Dendritic cell treated with granulocyte-macrophage colony-stimulating factor and Interleukin-4, amounts not matched to agents 40 ng/mL and 50 ng/mL, for 4 days (primary cell): ENCODE data around the gene FAAP100.

Experiments
- H3K27ac Mint-ChIP-seq: one replicate; pipeline ENCODE4 v1.8.0; 2022; ENCODE audit warnings: mild to moderate bottlenecking, mixed read lengths
- H3K27me3 Mint-ChIP-seq: one replicate; pipeline ENCODE4 v1.8.0; 2022; ENCODE audit warnings: mild to moderate bottlenecking, mixed read lengths
- H3K36me3 Mint-ChIP-seq: one replicate; pipeline ENCODE4 v1.8.0; 2022; ENCODE audit warnings: low read depth, mixed read lengths
- H3K4me1 Mint-ChIP-seq: one replicate; pipeline ENCODE4 v1.8.0; 2022; ENCODE audit warnings: low read depth, mixed read lengths
- H3K4me3 Mint-ChIP-seq: one replicate; pipeline ENCODE4 v1.8.0; 2022; ENCODE audit warnings: mild to moderate bottlenecking, moderate library complexity, mixed read lengths
- H3K9me3 Mint-ChIP-seq: one replicate; pipeline ENCODE4 v1.8.0; 2022; ENCODE audit warnings: mixed read lengths
- intact Hi-C: fragments of 100-400 bp; cut with micrococcal nuclease; formaldehyde crosslinking; loops from one replicate; pipeline ENCODE4 v1.15.0; 2022

FAAP100 gene

DNA sequence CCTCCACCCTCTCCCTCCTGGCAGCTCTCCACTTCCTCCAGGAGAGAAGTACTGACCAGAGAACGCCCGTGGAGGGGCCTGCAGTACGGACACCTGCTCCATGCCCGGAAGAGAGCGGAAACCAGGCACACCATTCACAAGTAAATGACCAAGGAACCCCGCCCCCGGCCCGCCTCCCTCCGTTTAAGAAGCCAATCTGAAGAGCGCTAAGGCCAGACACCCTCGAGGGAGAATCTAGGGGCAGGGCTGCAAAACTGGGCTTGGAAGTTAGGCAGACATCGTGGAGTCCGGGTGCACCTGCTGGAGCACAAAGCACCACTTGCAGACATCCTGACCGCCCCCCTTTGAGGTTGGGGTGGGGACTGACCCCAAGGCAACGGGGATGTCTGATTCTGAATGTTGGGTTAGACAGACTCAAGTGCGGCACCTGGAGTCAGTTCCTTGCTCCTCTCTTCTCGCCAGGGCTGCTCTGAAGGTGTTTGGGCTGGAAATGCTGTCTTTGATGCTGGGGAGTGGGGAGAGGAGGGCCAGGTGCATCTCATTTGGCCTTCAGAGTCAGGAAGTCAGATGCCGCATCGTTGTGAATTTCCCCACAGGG is 964 bp upstream of the FAAP100 start:
- Mint-ChIP-seq H3K4me1 (peaks cover 63% of the 10 kb centered on the region), H3K27me3 (no peaks in the 10 kb centered on the region), H3K27ac (peak overlapping the region; percentile 90), H3K4me3 (peak overlapping the region; percentile 92), H3K9me3 (no peaks in the 10 kb centered on the region), H3K36me3 (peaks cover 71% of the 10 kb centered on the region)
- intact Hi-C loops = loop anchor here (2.0 kb wide), 2 partner anchors 38 to 46 kb away; no protein-coding TSS in a partner anchor

DNA sequence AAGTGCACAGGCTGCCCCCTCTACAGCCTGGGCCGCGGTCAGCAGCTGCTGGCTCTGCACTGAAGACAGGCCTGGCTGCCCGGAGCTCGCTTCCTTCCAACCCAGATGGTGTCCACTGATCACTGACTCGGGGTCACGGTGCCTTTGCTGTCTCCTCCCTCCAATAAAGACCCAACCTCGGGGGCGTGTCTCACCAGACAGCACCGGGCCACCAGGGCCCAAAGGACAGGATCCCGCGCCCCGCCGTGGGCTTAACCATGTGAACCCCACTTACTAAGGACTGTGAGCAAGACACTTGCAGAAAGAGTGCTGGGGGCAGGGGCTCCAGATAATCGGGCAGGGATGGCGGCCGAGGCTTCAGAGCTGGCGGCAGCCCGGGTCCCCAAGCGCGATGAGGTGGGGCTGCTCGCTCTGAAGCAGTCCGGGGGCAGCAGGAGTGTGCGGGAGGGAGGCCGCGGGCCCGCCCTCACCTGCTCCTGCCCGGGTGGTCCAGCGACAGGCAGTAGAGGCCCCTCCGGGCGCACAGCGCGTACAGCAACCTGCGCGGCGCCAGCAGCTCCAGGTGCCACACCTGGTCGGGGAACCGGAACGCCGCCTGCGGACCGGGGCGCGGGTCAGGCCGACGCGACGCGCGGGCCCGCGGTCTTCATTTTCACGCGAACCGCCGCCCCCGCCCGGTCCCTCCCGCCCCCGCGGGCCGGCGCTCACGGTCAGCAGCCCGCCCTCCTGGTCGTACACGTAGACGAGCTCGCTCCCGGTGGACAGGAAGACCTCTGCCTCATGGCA is 502 bp downstream of the FAAP100 start:
- Mint-ChIP-seq H3K4me1 (peaks cover 51% of the 10 kb centered on the region), H3K4me3 (peak overlapping the region; percentile 92), H3K27me3 (no peaks in the 10 kb centered on the region), H3K36me3 (peaks cover 71% of the 10 kb centered on the region), H3K9me3 (no peaks in the 10 kb centered on the region), H3K27ac (peak overlapping the region; percentile 90)
- intact Hi-C loops = loop anchor here (2.0 kb wide), 2 partner anchors 37 to 47 kb away; no protein-coding TSS in a partner anchor

DNA sequence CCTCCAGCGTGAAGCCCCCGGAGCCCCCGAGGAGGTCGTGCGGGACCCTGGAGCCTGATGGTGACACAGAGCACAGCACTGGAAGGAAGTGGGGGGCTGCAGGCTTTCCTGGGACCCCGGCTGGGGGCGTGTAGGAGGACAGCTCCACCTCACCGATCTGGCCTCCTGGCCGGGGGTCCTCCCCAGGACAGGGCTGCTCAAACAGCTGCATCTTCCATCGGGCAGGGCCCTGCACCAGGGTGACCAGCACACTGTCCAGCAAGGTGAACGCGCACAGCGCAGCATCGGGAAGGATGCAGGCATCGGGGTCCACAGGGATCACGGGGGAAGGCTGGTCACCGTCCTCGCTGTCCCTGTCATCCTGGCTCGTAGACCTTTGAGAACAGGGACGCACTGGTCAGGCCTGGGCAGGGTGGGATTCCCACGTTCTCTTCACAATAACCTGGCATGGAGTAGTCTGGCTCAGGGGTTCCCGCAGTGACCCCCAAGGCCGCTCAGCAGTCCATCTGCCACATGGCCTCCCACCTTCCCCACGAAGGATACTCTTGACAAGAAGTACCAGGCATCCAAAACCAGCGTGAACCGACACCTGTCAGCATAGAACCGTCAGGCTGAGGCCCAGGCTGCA is 1.2 kb downstream of the FAAP100 start:
- H3K27ac Mint-ChIP-seq = peak overlapping the region; percentile 90
- H3K4me1 Mint-ChIP-seq = peaks cover 47% of the 10 kb centered on the region
- H3K27me3 Mint-ChIP-seq = no peaks in the 10 kb centered on the region
- no peaks in the 10 kb centered on the region for H3K9me3 Mint-ChIP-seq
- intact Hi-C loops = no loop called here
- H3K36me3 Mint-ChIP-seq = peaks cover 71% of the 10 kb centered on the region
- peak overlapping the region; percentile 92 for H3K4me3 Mint-ChIP-seq

DNA sequence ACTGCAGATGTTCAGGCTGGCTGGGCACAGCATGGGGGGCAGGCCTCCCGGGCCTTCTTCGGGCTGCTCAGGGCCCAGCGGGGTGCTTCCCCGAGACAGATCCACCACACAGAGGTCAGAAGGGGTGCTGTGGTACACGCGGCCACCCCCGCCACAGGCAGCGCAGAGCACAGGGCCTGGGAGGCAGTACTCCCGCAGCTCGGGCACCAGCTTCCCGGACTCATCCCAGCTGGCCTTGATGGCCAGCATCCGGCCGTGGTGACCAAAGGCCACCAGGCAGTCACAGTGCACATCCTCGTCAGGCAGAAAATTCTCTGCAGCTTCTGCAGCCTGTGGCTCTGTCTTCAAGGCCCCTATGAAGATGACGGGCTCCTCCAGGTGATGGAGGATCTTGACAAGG is 1.9 kb downstream of the FAAP100 start:
- intact Hi-C loops = no loop called here

DNA sequence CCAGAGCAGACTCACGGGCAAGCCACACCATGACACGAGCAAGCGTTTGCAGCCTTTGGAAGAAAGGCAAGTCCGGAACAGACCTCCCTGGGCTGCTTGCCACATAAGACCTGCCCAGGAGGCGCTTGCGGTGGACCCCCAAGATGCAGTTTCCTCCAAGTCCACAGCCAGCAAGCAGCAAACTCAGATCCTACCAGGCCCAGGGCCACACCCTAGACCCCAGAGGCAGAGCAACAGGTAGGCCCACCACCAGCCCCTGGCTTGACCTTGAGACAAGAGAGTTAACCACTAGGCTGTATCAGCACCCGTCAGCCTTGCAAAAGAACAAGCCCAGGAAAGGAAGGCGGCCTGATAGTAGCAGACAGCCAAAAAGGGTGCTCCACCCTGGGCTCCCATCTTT is 2.3 kb downstream of the FAAP100 start:
- Mint-ChIP-seq H3K9me3 (no peaks in the 10 kb centered on the region), H3K4me3 (no peak overlapping the region), H3K27ac (no peak overlapping the region), H3K4me1 (peaks cover 47% of the 10 kb centered on the region), H3K27me3 (no peaks in the 10 kb centered on the region), H3K36me3 (peaks cover 78% of the 10 kb centered on the region)
- intact Hi-C loops = no loop called here

More for the DNA sequence above, 1.9 kb downstream of the FAAP100 start:
- Mint-ChIP-seq H3K36me3 (peaks cover 73% of the 10 kb centered on the region), H3K27ac (no peak overlapping the region), H3K27me3 (no peaks in the 10 kb centered on the region), H3K4me3 (peak overlapping the region; percentile 32), H3K9me3 (no peaks in the 10 kb centered on the region), H3K4me1 (peaks cover 47% of the 10 kb centered on the region)

DNA sequence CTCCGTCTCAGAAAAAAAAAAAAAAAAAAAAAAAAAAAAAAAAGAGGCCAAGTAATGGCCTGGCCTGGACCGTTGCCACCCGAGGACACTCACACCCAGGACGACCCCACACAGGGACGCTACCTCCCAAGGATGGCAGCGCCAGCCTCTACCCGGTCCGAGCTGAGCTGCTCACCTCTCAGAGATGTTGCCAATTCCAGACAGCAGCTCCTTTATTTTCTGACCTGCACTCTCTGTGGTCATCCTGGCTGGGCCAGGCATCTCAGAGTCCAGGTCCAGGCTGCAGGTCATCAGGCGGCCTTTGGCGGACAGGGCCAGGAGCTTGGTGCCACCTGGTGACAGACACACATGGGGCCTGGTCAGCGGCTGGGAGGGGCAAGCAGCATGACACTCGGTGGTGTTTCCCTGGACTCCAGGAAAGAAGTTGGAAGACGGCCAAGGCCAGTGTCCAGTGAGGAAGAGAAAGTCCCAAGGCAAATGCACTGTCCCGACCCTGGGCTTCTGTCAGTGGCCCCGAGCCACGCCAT is 3.1 kb downstream of the FAAP100 start:
- Mint-ChIP-seq H3K27ac (no peak overlapping the region), H3K36me3 (peaks cover 85% of the 10 kb centered on the region), H3K27me3 (no peaks in the 10 kb centered on the region), H3K4me3 (no peak overlapping the region), H3K9me3 (no peaks in the 10 kb centered on the region), H3K4me1 (peaks cover 43% of the 10 kb centered on the region)
- intact Hi-C loops = no loop called here

DNA sequence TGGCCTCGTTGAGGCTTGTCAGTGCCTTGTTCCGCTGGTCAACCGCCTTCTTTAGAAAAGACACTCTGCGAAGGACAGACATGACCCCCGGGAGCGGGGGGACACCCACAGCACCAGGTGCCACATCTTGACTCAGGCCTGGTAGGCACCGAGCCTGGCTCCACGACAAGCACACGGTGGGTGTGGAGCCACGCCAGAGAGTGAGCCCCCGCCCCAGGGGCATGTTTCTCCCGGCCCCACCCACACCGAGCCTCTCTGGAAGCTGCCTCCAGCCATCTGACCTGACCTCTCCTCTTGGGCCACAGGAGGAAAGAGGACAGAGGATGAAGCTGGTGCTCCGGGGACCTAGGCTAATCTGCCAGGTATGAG is 4.6 kb downstream of the FAAP100 start:
- Mint-ChIP-seq H3K9me3 (no peaks in the 10 kb centered on the region), H3K36me3 (peaks cover 96% of the 10 kb centered on the region), H3K27ac (no peak overlapping the region), H3K27me3 (no peaks in the 10 kb centered on the region), H3K4me3 (no peak overlapping the region), H3K4me1 (peaks cover 28% of the 10 kb centered on the region)
- intact Hi-C loops = no loop called here

DNA sequence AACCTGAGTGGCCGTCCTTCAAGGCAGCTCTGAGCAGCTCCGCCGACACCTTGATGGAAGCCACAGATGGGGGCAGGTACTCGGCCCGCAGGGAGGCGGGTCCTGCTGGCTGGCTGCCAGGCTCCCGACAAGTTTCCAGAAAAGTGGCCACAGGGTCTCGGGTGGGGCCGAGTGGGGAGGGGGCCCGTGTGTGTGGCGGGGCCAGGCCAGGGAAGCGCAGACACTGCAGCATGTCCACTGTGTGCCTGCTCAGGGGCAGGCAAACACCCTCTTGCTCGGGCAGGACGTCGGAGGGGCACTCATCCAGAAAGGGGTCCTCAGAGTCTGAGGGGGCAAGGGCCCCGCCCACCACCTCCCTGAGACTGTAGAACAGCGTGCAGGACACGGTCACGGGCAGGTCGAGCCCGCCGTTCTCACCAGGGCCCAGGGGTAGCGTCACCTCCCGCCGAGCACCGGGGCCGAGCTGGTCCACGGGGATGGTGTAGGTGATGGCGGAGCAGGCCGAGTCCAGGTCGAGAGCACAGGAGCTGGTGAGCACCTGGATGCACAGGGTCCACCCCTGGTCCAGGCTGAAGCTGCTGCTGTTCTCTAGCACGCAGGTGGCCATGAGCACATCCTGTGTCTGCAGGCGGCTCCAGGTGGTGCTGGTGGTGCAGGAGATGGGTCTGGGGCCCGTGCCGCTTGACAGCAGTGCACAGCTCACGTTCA is 5.1 kb downstream of the FAAP100 start:
- peaks cover 100% of the 10 kb centered on the region for H3K36me3 Mint-ChIP-seq

DNA sequence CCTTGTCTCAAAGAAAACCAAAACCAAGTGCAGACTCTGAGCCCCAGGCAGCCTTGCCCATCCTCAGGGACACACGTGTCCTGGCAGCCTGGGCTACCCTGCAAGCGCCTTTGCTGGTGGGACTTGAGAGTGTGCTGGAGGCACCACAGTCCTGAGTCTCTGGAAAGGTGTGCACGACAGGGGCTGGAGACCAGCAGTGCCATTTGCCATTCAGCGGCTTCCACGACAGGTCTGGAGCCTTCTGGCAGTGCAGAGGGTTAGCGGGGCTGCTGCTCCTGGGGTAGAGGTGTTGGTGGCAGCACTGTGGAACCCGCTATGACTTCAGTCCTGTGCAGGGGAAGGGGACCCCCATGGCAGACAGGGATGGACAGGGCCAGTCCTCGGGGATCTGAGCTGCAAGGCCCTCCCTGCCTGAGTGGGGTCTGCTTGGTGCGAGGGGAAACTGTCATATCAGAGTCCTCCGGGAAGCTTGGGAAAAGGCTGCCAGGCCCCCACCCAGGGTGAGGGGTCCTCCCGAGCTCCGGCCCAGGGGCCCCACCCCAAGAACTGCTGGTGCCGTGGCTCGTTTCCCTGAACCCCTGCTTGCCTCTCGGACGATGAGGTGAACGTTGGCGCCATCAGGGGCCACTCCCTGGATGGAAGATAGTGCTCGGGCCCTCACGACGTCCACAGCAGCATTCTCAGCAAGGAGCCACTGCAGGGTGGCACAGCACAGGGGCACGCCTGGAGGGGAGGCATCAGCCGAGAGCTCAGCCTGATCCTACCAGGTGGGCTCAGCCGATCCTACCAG is 6.8 kb downstream of the FAAP100 start:
- peaks cover 14% of the 10 kb centered on the region for H3K4me1 Mint-ChIP-seq
- no peaks in the 10 kb centered on the region for H3K9me3 Mint-ChIP-seq
- intact Hi-C loops = no loop called here
- peaks cover 100% of the 10 kb centered on the region for H3K36me3 Mint-ChIP-seq
- H3K27me3 Mint-ChIP-seq = no peaks in the 10 kb centered on the region
- H3K4me3 Mint-ChIP-seq = no peak overlapping the region
- H3K27ac Mint-ChIP-seq = no peak overlapping the region

More for the DNA sequence above, 5.1 kb downstream of the FAAP100 start:
- no peak overlapping the region for H3K4me3 Mint-ChIP-seq
- intact Hi-C loops = no loop called here
- peaks cover 28% of the 10 kb centered on the region for H3K4me1 Mint-ChIP-seq
- no peaks in the 10 kb centered on the region for H3K27me3 Mint-ChIP-seq
- H3K27ac Mint-ChIP-seq = no peak overlapping the region
- no peaks in the 10 kb centered on the region for H3K9me3 Mint-ChIP-seq

DNA sequence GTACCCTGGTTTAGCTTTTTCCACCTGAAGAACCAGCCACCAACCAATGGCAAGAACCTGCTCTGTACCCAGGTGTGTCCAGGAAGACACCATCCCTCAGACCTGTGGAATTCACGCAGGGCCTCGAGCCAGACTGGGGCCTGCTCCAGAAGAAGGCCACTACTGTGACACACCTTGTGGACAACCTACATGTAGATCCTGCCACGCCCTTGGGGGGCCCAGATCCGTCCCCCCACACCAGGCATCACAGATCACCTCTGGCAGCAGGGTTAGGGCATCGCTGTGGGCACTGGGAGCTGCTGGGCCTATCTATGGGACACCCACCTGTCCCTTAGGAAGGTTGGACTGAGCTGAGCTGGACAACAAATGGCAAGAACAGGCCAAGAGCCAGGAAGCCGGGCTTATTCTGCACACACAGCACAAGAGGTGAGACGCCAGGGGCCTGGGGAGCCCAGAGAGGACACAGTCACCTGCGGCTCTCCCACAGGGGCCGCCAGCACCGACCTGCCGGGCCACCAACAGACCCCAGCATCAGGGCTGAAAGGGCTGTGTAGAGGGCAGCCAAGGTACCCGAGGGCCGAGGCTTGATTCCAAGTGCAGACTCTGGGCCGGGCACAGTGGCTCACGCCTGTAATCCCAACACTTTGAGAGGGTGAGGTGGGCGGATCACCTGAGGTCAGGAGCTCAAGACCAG is 7.7 kb downstream of the FAAP100 start:
- Mint-ChIP-seq H3K27ac (no peak overlapping the region), H3K4me3 (no peak overlapping the region), H3K36me3 (peaks cover 100% of the 10 kb centered on the region), H3K27me3 (no peaks in the 10 kb centered on the region), H3K9me3 (no peaks in the 10 kb centered on the region), H3K4me1 (peaks cover 5% of the 10 kb centered on the region)
- intact Hi-C loops = no loop called here

DNA sequence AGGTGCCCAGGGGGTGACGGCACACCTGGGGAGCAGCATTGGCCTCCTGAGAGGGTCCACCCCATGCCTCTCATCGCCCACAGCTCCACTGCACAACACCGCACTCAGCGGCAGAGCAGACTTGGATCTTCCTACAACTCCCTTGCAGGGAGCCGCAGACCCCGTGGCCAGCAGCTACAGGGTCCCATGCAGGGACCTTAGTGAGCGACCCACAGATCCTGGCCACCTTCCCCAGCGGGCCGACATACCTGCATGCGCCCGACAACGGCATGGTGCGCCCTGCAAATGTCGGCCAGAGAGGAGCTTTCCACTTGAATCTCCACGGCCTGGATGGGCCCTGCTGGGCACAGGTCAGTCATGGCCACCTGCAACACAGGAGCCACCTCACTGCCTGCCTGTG is 8.4 kb downstream of the FAAP100 start:
- Mint-ChIP-seq H3K4me3 (no peak overlapping the region), H3K36me3 (peaks cover 100% of the 10 kb centered on the region), H3K4me1 (no peaks in the 10 kb centered on the region), H3K9me3 (no peaks in the 10 kb centered on the region), H3K27ac (no peak overlapping the region), H3K27me3 (peaks cover 2% of the 10 kb centered on the region)
- intact Hi-C loops = no loop called here

DNA sequence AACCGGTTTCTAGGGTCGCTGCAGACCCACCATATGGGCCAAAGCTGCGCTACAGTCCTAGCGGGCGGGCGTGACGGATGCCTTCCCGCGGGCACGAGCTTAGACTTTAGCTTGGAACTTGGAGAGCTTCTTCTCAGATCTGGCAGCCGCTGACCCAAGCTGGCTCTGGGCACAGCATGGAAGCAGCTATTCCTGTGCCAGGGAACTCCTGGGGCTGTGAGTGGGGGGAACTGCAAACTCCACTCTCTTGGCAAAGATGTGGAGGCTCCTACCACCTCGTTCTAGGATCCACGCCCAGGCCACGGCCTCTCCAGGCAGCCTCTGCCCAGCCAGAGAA is 8.8 kb downstream of the FAAP100 start:
- Mint-ChIP-seq H3K4me3 (no peak overlapping the region), H3K36me3 (peaks cover 100% of the 10 kb centered on the region), H3K9me3 (no peaks in the 10 kb centered on the region), H3K4me1 (no peaks in the 10 kb centered on the region), H3K27me3 (peaks cover 6% of the 10 kb centered on the region), H3K27ac (no peak overlapping the region)
- intact Hi-C loops = no loop called here
